Neural progenitor cell (in vitro differentiated cells): ENCODE measurements around the gene PTBP3. TPM values are rescaled to one million over a fixed set of nuclear protein-coding genes. Genes with fewer than 3 reads are reported as not detected.

ENCODE experiments used
- DNase-seq: peaks from one replicate; pipeline ENCODE4 v3.0.0-alpha.2; 2016; ENCODE audit warnings: low spot score
- H2AFZ ChIP-seq: fragments of 200-600 bp; sonication (generic); replicated peaks from 2 replicates; pipeline ENCODE4 v1.6.1; 2016; ENCODE audit warnings: antibody characterized with exemption
- H3F3A ChIP-seq: fragments of 200-600 bp; sonication (generic); 2 replicates; pipeline ENCODE4 v1.6.1; 2016; ENCODE audit warnings: antibody characterized with exemption, low read depth
- H3K27ac ChIP-seq: fragments of 200-600 bp; sonication (generic); 2 replicates; pipeline ENCODE4 v1.5.1; 2016; ENCODE audit warnings: mild to moderate bottlenecking
- H3K27me3 ChIP-seq: fragments of 200-600 bp; sonication (generic); 2 replicates; pipeline ENCODE4 v1.6.1; 2016; ENCODE audit warnings: mild to moderate bottlenecking, moderate library complexity
- H3K36me3 ChIP-seq: fragments of 200-600 bp; sonication (generic); 2 replicates; pipeline ENCODE4 v1.5.1; 2016
- H3K4me1 ChIP-seq: fragments of 200-600 bp; sonication (generic); 2 replicates; pipeline ENCODE4 v1.6.1; 2016; ENCODE audit warnings: mixed run types
- H3K4me2 ChIP-seq: fragments of 200-600 bp; sonication (generic); 2 replicates; pipeline ENCODE4 v1.6.1; 2016
- H3K4me3 ChIP-seq: fragments of 200-600 bp; sonication (generic); 2 replicates; pipeline ENCODE4 v1.5.1; 2016
- H3K79me2 ChIP-seq: fragments of 200-600 bp; sonication (generic); 2 replicates; pipeline ENCODE4 v1.6.1; 2016; ENCODE audit warnings: low read depth
- H3K9ac ChIP-seq: fragments of 200-600 bp; sonication (generic); 2 replicates; pipeline ENCODE4 v1.6.1; 2016
- H3K9me3 ChIP-seq: fragments of 200-600 bp; sonication (generic); 2 replicates; pipeline ENCODE4 v1.5.1; 2016; ENCODE audit warnings: low read depth
- H4K20me1 ChIP-seq: fragments of 200-600 bp; sonication (generic); 2 replicates; pipeline ENCODE4 v1.6.1; 2016; ENCODE audit warnings: low read depth
- H3K27ac Mint-ChIP-seq: 3 replicates; pipeline ENCODE4 v1.8.0; 2021; ENCODE audit warnings: mixed read lengths
- H3K27me3 Mint-ChIP-seq: 2 replicates; pipeline ENCODE4 v1.8.0; 2022; ENCODE audit warnings: low read depth, mild to moderate bottlenecking, inconsistent platforms, moderate library complexity, mixed read lengths; ENCODE audit not compliant: insufficient read depth
- H3K36me3 Mint-ChIP-seq: 3 replicates; pipeline ENCODE4 v1.8.0; 2021; ENCODE audit warnings: mixed read lengths
- H3K4me1 Mint-ChIP-seq: 3 replicates; pipeline ENCODE4 v1.8.0; 2021; ENCODE audit warnings: mixed read lengths
- H3K4me3 Mint-ChIP-seq: 3 replicates; pipeline ENCODE4 v1.8.0; 2021; ENCODE audit warnings: mild to moderate bottlenecking, moderate library complexity, mixed read lengths
- H3K9me3 Mint-ChIP-seq: 3 replicates; pipeline ENCODE4 v1.8.0; 2020; ENCODE audit warnings: mixed read lengths
- EZH2 ChIP-seq: fragments of 200-600 bp; sonication (generic); IDR thresholded peaks from 2 replicates; pipeline ENCODE4 v1.6.1; 2017; ENCODE audit warnings: antibody characterized with exemption, mild to moderate bottlenecking, moderate library complexity
- EZH2phosphoT487 ChIP-seq: fragments of 200-600 bp; sonication (generic); IDR thresholded peaks from 2 replicates; pipeline ENCODE4 v1.6.1; 2017; ENCODE audit warnings: antibody characterized with exemption
- total RNA-seq: library from RNA; depleted of rRNA; stranded (reverse); fragments of >200 nt; gene quantifications from 2 replicates; pipeline ENCODE4 v1.2.3, GENCODE V29; 2015; ENCODE audit warnings: low replicate concordance
- TF ChIP-seq, protein P1 (sequence below): fragments of 200-600 bp; sonication (generic); IDR thresholded peaks from 2 replicates; pipeline ENCODE4 v1.5.1; 2017; ENCODE audit warnings: antibody characterized with exemption, mild to moderate bottlenecking

Gene PTBP3
- total RNA-seq, 1 donor from 2014 or later, result 84.7 TPM

- H3K27me3 Mint-ChIP-seq, result peaks cover 6% of the 10 kb centered on the region
- no peak for DNase-seq
- no peak overlapping the region for H3K4me3 ChIP-seq
- H3K4me1 Mint-ChIP-seq, result peaks cover 2% of the 10 kb centered on the region
- peaks cover 33% of the 10 kb centered on the region for H3K36me3 Mint-ChIP-seq
- H3K4me3 Mint-ChIP-seq, result no peak overlapping the region
- no peaks in the 10 kb centered on the region for H3K9me3 ChIP-seq
- H3K9me3 Mint-ChIP-seq, result peaks cover 33% of the 10 kb centered on the region
- H3K4me1 ChIP-seq, result peaks cover 22% of the 10 kb centered on the region
- H3K9ac ChIP-seq, result no peak overlapping the region
- TF ChIP-seq EZH2phosphoT487 (no peak), EZH2 (no peak)
- TF ChIP-seq, protein P1, sequence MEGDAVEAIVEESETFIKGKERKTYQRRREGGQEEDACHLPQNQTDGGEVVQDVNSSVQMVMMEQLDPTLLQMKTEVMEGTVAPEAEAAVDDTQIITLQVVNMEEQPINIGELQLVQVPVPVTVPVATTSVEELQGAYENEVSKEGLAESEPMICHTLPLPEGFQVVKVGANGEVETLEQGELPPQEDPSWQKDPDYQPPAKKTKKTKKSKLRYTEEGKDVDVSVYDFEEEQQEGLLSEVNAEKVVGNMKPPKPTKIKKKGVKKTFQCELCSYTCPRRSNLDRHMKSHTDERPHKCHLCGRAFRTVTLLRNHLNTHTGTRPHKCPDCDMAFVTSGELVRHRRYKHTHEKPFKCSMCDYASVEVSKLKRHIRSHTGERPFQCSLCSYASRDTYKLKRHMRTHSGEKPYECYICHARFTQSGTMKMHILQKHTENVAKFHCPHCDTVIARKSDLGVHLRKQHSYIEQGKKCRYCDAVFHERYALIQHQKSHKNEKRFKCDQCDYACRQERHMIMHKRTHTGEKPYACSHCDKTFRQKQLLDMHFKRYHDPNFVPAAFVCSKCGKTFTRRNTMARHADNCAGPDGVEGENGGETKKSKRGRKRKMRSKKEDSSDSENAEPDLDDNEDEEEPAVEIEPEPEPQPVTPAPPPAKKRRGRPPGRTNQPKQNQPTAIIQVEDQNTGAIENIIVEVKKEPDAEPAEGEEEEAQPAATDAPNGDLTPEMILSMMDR, result no peak
- H4K20me1 ChIP-seq, result peaks cover 83% of the 10 kb centered on the region
- H2AFZ ChIP-seq, result no peak overlapping the region
- no peak overlapping the region for H3K27ac Mint-ChIP-seq
- H3K27ac ChIP-seq, result peak overlapping the region; percentile 9
- H3K79me2 ChIP-seq, result peaks cover 99% of the 10 kb centered on the region
- peaks cover 38% of the 10 kb centered on the region for H3F3A ChIP-seq
- no peaks in the 10 kb centered on the region for H3K36me3 ChIP-seq
- H3K4me2 ChIP-seq, result no peak overlapping the region
- H3K27me3 ChIP-seq, result no peaks in the 10 kb centered on the region
These were observed 17.0 kb downstream of the PTBP3 start for GRCh38 chr9:112316258-112316943.

- Histone ChIP-seq H3K4me3 (no peak overlapping the region), H3K4me2 (no peak overlapping the region), H3K9ac (no peak overlapping the region), H4K20me1 (peaks cover 83% of the 10 kb centered on the region), H3K79me2 (peaks cover 97% of the 10 kb centered on the region), H3K9me3 (no peaks in the 10 kb centered on the region), H3F3A (peaks cover 46% of the 10 kb centered on the region), H3K36me3 (no peaks in the 10 kb centered on the region), H3K27ac (no peak overlapping the region), H3K27me3 (no peaks in the 10 kb centered on the region), H2AFZ (no peak overlapping the region), H3K4me1 (peaks cover 30% of the 10 kb centered on the region)
- no peak overlapping the region for H3K27ac Mint-ChIP-seq
- no peak overlapping the region for H3K4me3 Mint-ChIP-seq
- DNase-seq, result no peak
- TF ChIP-seq, protein P1, result no peak
- TF ChIP-seq EZH2 (no peak), EZH2phosphoT487 (no peak)
- peaks cover 30% of the 10 kb centered on the region for H3K9me3 Mint-ChIP-seq
- H3K4me1 Mint-ChIP-seq, result peaks cover 7% of the 10 kb centered on the region
- H3K27me3 Mint-ChIP-seq, result peaks cover 6% of the 10 kb centered on the region
- H3K36me3 Mint-ChIP-seq, result peaks cover 30% of the 10 kb centered on the region
These were observed 17.8 kb downstream of the PTBP3 start for GRCh38 chr9:112315331-112316257.

DNA sequence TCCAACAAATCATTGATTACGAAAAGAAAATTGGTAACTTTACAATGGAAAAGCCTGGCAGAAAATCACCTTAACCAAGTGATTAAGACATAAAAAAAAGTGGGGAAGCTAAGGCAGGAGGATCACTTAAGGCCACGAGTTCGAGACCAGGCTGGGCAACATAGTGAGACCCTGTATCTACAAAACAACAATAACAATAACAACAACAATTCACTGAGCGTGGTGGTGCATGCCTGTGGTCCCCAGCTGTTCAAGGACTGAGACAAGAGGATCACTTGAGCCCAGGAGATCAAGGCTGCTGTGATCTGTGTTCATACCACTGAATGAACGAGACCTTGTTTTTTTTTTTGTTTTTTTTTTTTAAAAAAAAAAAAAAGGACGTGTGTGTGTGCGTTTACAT, 21.3 kb downstream of the PTBP3 start:
- H3K27me3 Mint-ChIP-seq, result peaks cover 4% of the 10 kb centered on the region
- H3K36me3 Mint-ChIP-seq, result peaks cover 16% of the 10 kb centered on the region
- Histone ChIP-seq H3K9me3 (no peaks in the 10 kb centered on the region), H3F3A (peaks cover 71% of the 10 kb centered on the region), H3K9ac (no peak overlapping the region), H3K27ac (no peak overlapping the region), H3K4me1 (peaks cover 64% of the 10 kb centered on the region), H4K20me1 (peaks cover 96% of the 10 kb centered on the region), H3K79me2 (peaks cover 97% of the 10 kb centered on the region), H3K36me3 (no peaks in the 10 kb centered on the region), H3K4me3 (no peak overlapping the region), H2AFZ (no peak overlapping the region), H3K27me3 (no peaks in the 10 kb centered on the region), H3K4me2 (no peak overlapping the region)
- no peak for DNase-seq
- H3K27ac Mint-ChIP-seq, result no peak overlapping the region
- H3K4me1 Mint-ChIP-seq, result peaks cover 33% of the 10 kb centered on the region
- TF ChIP-seq, protein P1, result no peak
- no peak for TF ChIP-seq EZH2phosphoT487
- peaks cover 14% of the 10 kb centered on the region for H3K9me3 Mint-ChIP-seq
- no peak overlapping the region for H3K4me3 Mint-ChIP-seq
